Measurements from ENCODE around the gene OARD1.

- no peak for TF ChIP-seq POLR2A (IDR thresholded peaks at IDR 0.05)
- no peak for TF ChIP-seq CTCF (IDR thresholded peaks at IDR 0.05)
- no peak for TF ChIP-seq POLR2AphosphoS5 (IDR thresholded peaks at IDR 0.05)
- TF ChIP-seq EP300 (IDR thresholded peaks at IDR 0.05): no peak
These were observed 26.2 kb upstream of the OARD1 start for GRCh38 chr6:41098366-41098765.
